Inferior parietal cortex (tissue), 1 donor: ENCODE results near the gene SLK.
A peak's percentile ranks its signal among the peaks of the same experiment; 100 is the strongest.

ENCODE experiments used
- DNase-seq: peaks from one replicate; pipeline ENCODE4 v3.0.0-alpha.2; 2016; ENCODE audit errors: extremely low spot score

Gene SLK

GRCh38 chr10:103941801-103942200, 25.1 kb upstream of the SLK start:
- no peak for DNase-seq

GRCh38 chr10:103942866-103943265, 24.1 kb upstream of the SLK start:
- DNase-seq = no peak

GRCh38 chr10:103947799-103948516, 19.0 kb upstream of the SLK start:
- DNase-seq = no peak

GRCh38 chr10:103949728-103950127, 17.2 kb upstream of the SLK start:
- no peak for DNase-seq

GRCh38 chr10:103951183-103951582, 15.8 kb upstream of the SLK start:
- DNase-seq = no peak

- no peak for DNase-seq
Observed at GRCh38 chr10:103951942-103952341, 15.0 kb upstream of the SLK start.

- no peak for DNase-seq
Observed at GRCh38 chr10:103954543-103954942, 12.4 kb upstream of the SLK start.

- no peak for DNase-seq
Observed at GRCh38 chr10:103958996-103959395, 7.9 kb upstream of the SLK start.

- DNase-seq = no peak
Observed at GRCh38 chr10:103960103-103960502, 6.8 kb upstream of the SLK start.

GRCh38 chr10:103967448-103968071, 620 bp downstream of the SLK start:
- DNase-seq = peak; percentile 58

- DNase-seq = no peak
Observed at GRCh38 chr10:103968441-103969391, 1.8 kb downstream of the SLK start.

- DNase-seq = peak; percentile 30
Observed at GRCh38 chr10:103969436-103969835, 2.5 kb downstream of the SLK start.

- DNase-seq = no peak
Observed at GRCh38 chr10:103969857-103970627, 3.1 kb downstream of the SLK start.

GRCh38 chr10:103975169-103975568, 8.2 kb downstream of the SLK start:
- no peak for DNase-seq

GRCh38 chr10:103977204-103977603, 10.3 kb downstream of the SLK start:
- DNase-seq = no peak

GRCh38 chr10:103979530-103979929, 12.6 kb downstream of the SLK start:
- DNase-seq = no peak

GRCh38 chr10:103980288-103980906, 13.5 kb downstream of the SLK start:
- DNase-seq = no peak

- no peak for DNase-seq
Observed at GRCh38 chr10:103982639-103983038, 15.7 kb downstream of the SLK start.

- DNase-seq = no peak
Observed at GRCh38 chr10:103983367-103983911, 16.5 kb downstream of the SLK start.

GRCh38 chr10:103985726-103986125, 18.8 kb downstream of the SLK start:
- no peak for DNase-seq

GRCh38 chr10:103986360-103986759, 19.4 kb downstream of the SLK start:
- DNase-seq = no peak
